Upper lobe of left lung (tissue), 6 donors: Measurements from ENCODE around the gene DMWD. TPM values are rescaled to one million over a fixed set of nuclear protein-coding genes. Genes with fewer than 3 reads are reported as not detected.

Experiments used
- ATAC-seq, 2 donors: fragments of 200-7000 bp; cut with Tn5 transposase; one replicate each; pipeline ENCODE4 v1.9.1; 2022; ENCODE audit warnings: mild to moderate bottlenecking in 2 of 2, moderate library complexity in 2 of 2; ENCODE audit not compliant: low FRiP score in 2 of 2
- DNase-seq, 2 donors: peaks; one replicate each; pipeline ENCODE4 v3.0.0-alpha.2; 2019 to 2020
- H3K27ac ChIP-seq, 4 donors: fragments of 200-600 bp; sonication (generic); one replicate each; pipeline ENCODE4 v1.5.1; 2016 to 2019
- H3K27me3 ChIP-seq, 4 donors: fragments of 200-600 bp; sonication (generic); one replicate each; pipeline ENCODE4 v1.5.1; 2017 to 2019
- H3K36me3 ChIP-seq, 4 donors: fragments of 200-600 bp; sonication (generic); one replicate each; pipeline ENCODE4 v1.5.1; 2016 to 2019
- H3K4me1 ChIP-seq, 4 donors: fragments of 200-600 bp; sonication (generic); one replicate each; pipeline ENCODE4 v1.5.1; 2018 to 2019
- H3K4me3 ChIP-seq, 4 donors: fragments of 200-600 bp; sonication (generic); one replicate each; pipeline ENCODE4 v1.5.1; 2017 to 2019; ENCODE audit warnings: mild to moderate bottlenecking in 2 of 4, moderate library complexity in 1 of 4
- H3K9me3 ChIP-seq, 4 donors: fragments of 200-600 bp; sonication (generic); one replicate each; pipeline ENCODE4 v1.5.1; 2018 to 2019
- CTCF ChIP-seq, 6 experiments: fragments of 450-650 bp in 4 of 6; fragments of 200-600 bp in 2 of 6; sonication (generic) in 2 of 6; IDR thresholded peaks; one replicate each; pipeline ENCODE4 v1.5.1; 2016 to 2019; ENCODE audit warnings: antibody characterized with exemption in 6 of 6
- EP300 ChIP-seq, 4 donors: sonication (generic); formaldehyde crosslinking; IDR thresholded peaks; one replicate each; pipeline ENCODE4 v1.5.1; 2017; ENCODE audit warnings: antibody characterized with exemption in 4 of 4, control low read depth in 2 of 4
- POLR2A ChIP-seq, 4 donors: fragments of 450-650 bp; IDR thresholded peaks; one replicate each; pipeline ENCODE4 v1.5.1; 2016 to 2017; ENCODE audit warnings: antibody characterized with exemption in 4 of 4, mild to moderate bottlenecking in 2 of 4
- POLR2AphosphoS5 ChIP-seq, 2 donors: sonication (generic); formaldehyde crosslinking; IDR thresholded peaks; one replicate each; pipeline ENCODE4 v1.5.1; 2017; ENCODE audit warnings: antibody characterized with exemption in 2 of 2
- WGBS, 2 donors: methylation state at CpG; one replicate each; pipeline ENCODE4 v1.1.5; 2017 to 2018; 5-methylcytosine and 5-hydroxymethylcytosine counted together
- total RNA-seq, 6 donors: library from RNA; depleted of rRNA in 4 of 6; stranded (reverse); fragments of >200 nt in 4 of 6; gene quantifications; one replicate each; pipeline versions ENCODE4 v1.1.0 to v1.2.1, GENCODE V29; 2016 to 2021
- donor health status: DM: no; HTN: no; CAD: no; lungs with moderate emphysema.
- donor health status: DM: no; HTN: yes; CAD: no; lungs with severe emphysema.

DMWD gene
- total RNA-seq, 6 donors from 2014 or later = 29.4 to 109 (median 57.4) TPM

GRCh38 chr19:45824531-45825262 lies 32.1 kb upstream of the DMWD start:
- 83 to 88% methylated on average over 17 to 24 of the region's 26 CpGs for WGBS, 2 donors
- DNase-seq (peak in 1 of 2 donors; percentile 70), ATAC-seq (no peak)
- Histone ChIP-seq H3K9me3 (no peaks in the 10 kb centered on the region), H3K4me1 (no peaks in the 10 kb centered on the region), H3K27ac (no peak overlapping the region), H3K27me3 (no peaks in the 10 kb centered on the region), H3K4me3 (no peak overlapping the region), H3K36me3 (peaks cover 35 to 97% (median 88%) of the 10 kb centered on the region in 4 donors)
- TF ChIP-seq POLR2AphosphoS5 (IDR thresholded peaks at IDR 0.05) (no peak), CTCF (IDR thresholded peaks at IDR 0.05) (no peak), EP300 (IDR thresholded peaks at IDR 0.05) (no peak), POLR2A (IDR thresholded peaks at IDR 0.05) (no peak)

DNA sequence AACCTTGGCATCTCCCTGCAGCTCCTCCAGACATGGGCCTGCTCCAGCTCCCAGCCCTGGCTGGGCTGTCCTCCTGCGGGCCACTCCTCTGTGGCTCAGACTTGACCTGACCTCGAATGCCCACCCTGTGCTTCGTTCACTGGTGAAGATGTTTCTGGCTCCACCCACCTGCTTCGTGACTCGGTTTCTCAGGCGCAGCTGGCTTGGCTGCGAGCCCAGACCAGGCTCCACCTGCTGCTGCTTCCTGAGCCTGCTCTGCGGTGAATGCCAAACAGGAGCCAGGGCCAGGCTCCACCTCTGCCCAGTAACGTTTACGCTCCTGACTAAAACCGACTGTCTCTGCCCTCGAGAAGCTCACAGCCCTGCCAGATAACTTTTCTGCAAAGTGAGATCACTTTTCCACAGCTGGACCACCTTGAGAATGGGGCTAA lies 31.4 kb upstream of the DMWD start:
- DNase-seq = peak in 1 of 2 donors; percentile 56

GRCh38 chr19:45823182-45823581 lies 30.5 kb upstream of the DMWD start:
- Histone ChIP-seq H3K9me3 (no peaks in the 10 kb centered on the region), H3K27me3 (no peaks in the 10 kb centered on the region), H3K4me1 (no peaks in the 10 kb centered on the region), H3K36me3 (peaks cover 20 to 94% (median 77%) of the 10 kb centered on the region in 4 donors), H3K4me3 (no peak overlapping the region), H3K27ac (no peak overlapping the region)
- TF ChIP-seq POLR2AphosphoS5 (IDR thresholded peaks at IDR 0.05) (no peak), CTCF (IDR thresholded peaks at IDR 0.05) (no peak)
- 88 to 95% methylated on average over 9 to 12 of the region's 12 CpGs for WGBS, 2 donors
- ATAC-seq (no peak), DNase-seq (peak in 1 of 2 donors; percentile 36)

More for the DNA sequence above, 31.4 kb upstream of the DMWD start:
- no peaks in the 10 kb centered on the region for H3K4me1 ChIP-seq
- no peak for ATAC-seq
- TF ChIP-seq EP300 (IDR thresholded peaks at IDR 0.05) = no peak
- TF ChIP-seq CTCF (IDR thresholded peaks at IDR 0.05) = no peak
- TF ChIP-seq POLR2AphosphoS5 (IDR thresholded peaks at IDR 0.05) = no peak
- TF ChIP-seq POLR2A (IDR thresholded peaks at IDR 0.05) = no peak
- H3K27ac ChIP-seq = no peak overlapping the region
- peaks cover 28 to 96% (median 84%) of the 10 kb centered on the region in 4 donors for H3K36me3 ChIP-seq
- 38 to 45% methylated on average over 5 to 12 of the region's 12 CpGs for WGBS, 2 donors
- no peaks in the 10 kb centered on the region for H3K27me3 ChIP-seq
- H3K9me3 ChIP-seq = no peaks in the 10 kb centered on the region
- H3K4me3 ChIP-seq = no peak overlapping the region

DNA sequence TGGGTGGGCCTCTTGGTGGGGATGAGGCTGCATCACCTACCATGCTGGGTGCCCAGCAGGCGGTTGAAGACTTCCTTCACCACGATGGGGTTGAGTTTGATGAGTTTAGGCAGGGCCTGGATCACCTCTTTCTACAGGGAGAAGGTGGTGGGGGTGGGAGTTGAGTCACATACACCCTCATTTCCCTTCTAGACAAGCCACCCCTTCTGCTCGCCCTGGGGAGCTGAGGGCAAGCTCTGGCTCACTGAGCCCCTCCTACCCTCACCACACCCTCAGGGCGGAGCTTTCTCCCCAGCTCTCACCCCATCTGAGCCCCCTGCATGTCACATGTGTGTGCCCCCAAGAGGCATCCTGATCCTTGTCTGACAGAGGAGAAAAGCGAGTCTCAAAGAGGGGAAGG lies 30.1 kb upstream of the DMWD start:
- no peak overlapping the region for H3K4me3 ChIP-seq
- no peaks in the 10 kb centered on the region for H3K27me3 ChIP-seq
- TF ChIP-seq POLR2AphosphoS5 (IDR thresholded peaks at IDR 0.05) (no peak), EP300 (IDR thresholded peaks at IDR 0.05) (no peak), CTCF (IDR thresholded peaks at IDR 0.05) (no peak), POLR2A (IDR thresholded peaks at IDR 0.05) (no peak)
- H3K27ac ChIP-seq = no peak overlapping the region
- no peak for ATAC-seq
- 97% methylated on average over 4 to 5 of the region's 5 CpGs for WGBS, 2 donors
- H3K9me3 ChIP-seq = no peaks in the 10 kb centered on the region
- DNase-seq = no peak
- H3K4me1 ChIP-seq = no peaks in the 10 kb centered on the region
- H3K36me3 ChIP-seq = peaks cover 16 to 90% (median 74%) of the 10 kb centered on the region in 4 donors

GRCh38 chr19:45821570-45821969 lies 28.9 kb upstream of the DMWD start:
- 89 to 94% methylated on average over 7 to 10 of the region's 10 CpGs for WGBS, 2 donors
- peak in 1 of 2 donors; percentile 46 for DNase-seq

More at GRCh38 chr19:45821570-45821969, 28.9 kb upstream of the DMWD start:
- Histone ChIP-seq H3K9me3 (no peaks in the 10 kb centered on the region), H3K27me3 (no peaks in the 10 kb centered on the region), H3K36me3 (peaks cover 11 to 79% (median 62%) of the 10 kb centered on the region in 4 donors), H3K27ac (no peak overlapping the region), H3K4me1 (peaks cover 0 to 4% (median 0%) of the 10 kb centered on the region in 4 donors), H3K4me3 (no peak overlapping the region)
- TF ChIP-seq POLR2A (IDR thresholded peaks at IDR 0.05) (no peak), POLR2AphosphoS5 (IDR thresholded peaks at IDR 0.05) (no peak), EP300 (IDR thresholded peaks at IDR 0.05) (no peak), CTCF (IDR thresholded peaks at IDR 0.05) (no peak)
- no peak for ATAC-seq
